ENCODE data around the gene MTMR2.
"Not testable (repeated sequence)": the region's sequence is repeated elsewhere in the genome, so short reads cannot be mapped to it uniquely, and the experiment has no call there.

The MTMR2 gene

GRCh38 chr11:95845167-95845566, 78.7 kb downstream of the MTMR2 start:
- in situ Hi-C loops (cut with HindIII; ENCODE audit: low pct_ligation_motif_present, low pct_unique_long_range_greater_than_20kb, low sequenced_read_pairs) = no loop called here
- DNase-seq = no peak

- in situ Hi-C loops (cut with HindIII; ENCODE audit: low pct_ligation_motif_present, low pct_unique_long_range_greater_than_20kb, low sequenced_read_pairs) = no loop called here
- peak; percentile 80 for DNase-seq
These were observed 88.0 kb downstream of the MTMR2 start for GRCh38 chr11:95835768-95836488.

- in situ Hi-C loops (cut with HindIII; ENCODE audit: low pct_ligation_motif_present, low pct_unique_long_range_greater_than_20kb, low sequenced_read_pairs) = no loop called here
- no peak for DNase-seq
These were observed 88.6 kb downstream of the MTMR2 start for GRCh38 chr11:95835351-95835750.

GRCh38 chr11:95833378-95833777, 90.5 kb downstream of the MTMR2 start:
- in situ Hi-C loops (cut with HindIII; ENCODE audit: low pct_ligation_motif_present, low pct_unique_long_range_greater_than_20kb, low sequenced_read_pairs) = no loop called here
- no peak for DNase-seq

- in situ Hi-C loops (cut with HindIII; ENCODE audit: low pct_ligation_motif_present, low pct_unique_long_range_greater_than_20kb, low sequenced_read_pairs) = no loop called here
- DNase-seq = no peak
These were observed 91.1 kb downstream of the MTMR2 start for GRCh38 chr11:95832763-95833162.

- DNase-seq = peak; percentile 56
These were observed 92.6 kb downstream of the MTMR2 start for GRCh38 chr11:95831198-95831883.

GRCh38 chr11:95829580-95830259, 94.2 kb downstream of the MTMR2 start:
- in situ Hi-C loops (cut with HindIII; ENCODE audit: low pct_ligation_motif_present, low pct_unique_long_range_greater_than_20kb, low sequenced_read_pairs) = no loop called here
- DNase-seq = peak; percentile 11

More at GRCh38 chr11:95831198-95831883, 92.6 kb downstream of the MTMR2 start:
- in situ Hi-C loops (cut with HindIII; ENCODE audit: low pct_ligation_motif_present, low pct_unique_long_range_greater_than_20kb, low sequenced_read_pairs) = no loop called here

GRCh38 chr11:95827696-95828095, 96.2 kb downstream of the MTMR2 start:
- in situ Hi-C loops (cut with HindIII; ENCODE audit: low pct_ligation_motif_present, low pct_unique_long_range_greater_than_20kb, low sequenced_read_pairs) = no loop called here
- DNase-seq = no peak

GRCh38 chr11:95821640-95822039, 102.3 kb downstream of the MTMR2 start:
- in situ Hi-C loops (cut with HindIII; ENCODE audit: low pct_ligation_motif_present, low pct_unique_long_range_greater_than_20kb, low sequenced_read_pairs) = no loop called here

GRCh38 chr11:95816037-95816436, 107.9 kb downstream of the MTMR2 start:
- in situ Hi-C loops (cut with HindIII; ENCODE audit: low pct_ligation_motif_present, low pct_unique_long_range_greater_than_20kb, low sequenced_read_pairs) = no loop called here
- no peak for DNase-seq

More at GRCh38 chr11:95821640-95822039, 102.3 kb downstream of the MTMR2 start:
- DNase-seq = peak; percentile 16

- DNase-seq; in situ Hi-C loops (cut with HindIII; ENCODE audit: low pct_ligation_motif_present, low pct_unique_long_range_greater_than_20kb, low sequenced_read_pairs): not testable (repeated sequence)
These were observed 112.9 kb downstream of the MTMR2 start for GRCh38 chr11:95811052-95811451.

- in situ Hi-C loops (cut with HindIII; ENCODE audit: low pct_ligation_motif_present, low pct_unique_long_range_greater_than_20kb, low sequenced_read_pairs); DNase-seq: not testable (repeated sequence)
These were observed 117.4 kb downstream of the MTMR2 start for GRCh38 chr11:95806464-95806863.

- in situ Hi-C loops (cut with HindIII; ENCODE audit: low pct_ligation_motif_present, low pct_unique_long_range_greater_than_20kb, low sequenced_read_pairs) = no loop called here
- no peak for DNase-seq
These were observed 118.0 kb downstream of the MTMR2 start for GRCh38 chr11:95805869-95806268.

- DNase-seq = no peak
- in situ Hi-C loops (cut with HindIII; ENCODE audit: low pct_ligation_motif_present, low pct_unique_long_range_greater_than_20kb, low sequenced_read_pairs) = no loop called here
These were observed 119.9 kb downstream of the MTMR2 start for GRCh38 chr11:95803973-95804372.

- in situ Hi-C loops (cut with HindIII; ENCODE audit: low pct_ligation_motif_present, low pct_unique_long_range_greater_than_20kb, low sequenced_read_pairs) = no loop called here
- DNase-seq = no peak
These were observed 121.1 kb downstream of the MTMR2 start for GRCh38 chr11:95802806-95803205.

- DNase-seq = no peak
- in situ Hi-C loops (cut with HindIII; ENCODE audit: low pct_ligation_motif_present, low pct_unique_long_range_greater_than_20kb, low sequenced_read_pairs) = no loop called here
These were observed 123.5 kb downstream of the MTMR2 start for GRCh38 chr11:95800438-95800837.

- in situ Hi-C loops (cut with HindIII; ENCODE audit: low pct_ligation_motif_present, low pct_unique_long_range_greater_than_20kb, low sequenced_read_pairs) = no loop called here
- no peak for DNase-seq
These were observed 124.4 kb downstream of the MTMR2 start for GRCh38 chr11:95799546-95799945.

GRCh38 chr11:95796501-95796900, 127.4 kb downstream of the MTMR2 start:
- in situ Hi-C loops (cut with HindIII; ENCODE audit: low pct_ligation_motif_present, low pct_unique_long_range_greater_than_20kb, low sequenced_read_pairs) = no loop called here
- DNase-seq = no peak

GRCh38 chr11:95795627-95796295, 128.1 kb downstream of the MTMR2 start:
- DNase-seq = no peak
- in situ Hi-C loops (cut with HindIII; ENCODE audit: low pct_ligation_motif_present, low pct_unique_long_range_greater_than_20kb, low sequenced_read_pairs) = no loop called here

Measured in ACHN (cell line).